HepG2 (cell line): ENCODE results near the gene SAMD15. TPM values are rescaled to one million over a fixed set of nuclear protein-coding genes. Genes with fewer than 3 reads are reported as not detected.

Source experiments
- HOXD1 ChIP-seq: sonication (generic); formaldehyde crosslinking; IDR thresholded peaks from 2 replicates; pipeline ENCODE4 v1.5.0; 2020; ENCODE audit warnings: missing genetic modification reagents
- KDM6A ChIP-seq: IDR thresholded peaks from 2 replicates; pipeline ENCODE4 v1.6.1; 2016; ENCODE audit warnings: low read depth
- MXD4 ChIP-seq: IDR thresholded peaks from 2 replicates; pipeline ENCODE4 v1.6.1; 2016; ENCODE audit warnings: mild to moderate bottlenecking, missing biosample characterization, missing genetic modification reagents
- PHF8 ChIP-seq: sonication (generic); formaldehyde crosslinking; IDR thresholded peaks from 2 replicates; pipeline ENCODE4 v1.5.0; 2020; ENCODE audit warnings: missing genetic modification reagents
- POLR2G ChIP-seq: fragments of 200-400 bp; formaldehyde crosslinking; IDR thresholded peaks from 2 replicates; pipeline ENCODE4 v1.6.1; 2018; ENCODE audit warnings: mild to moderate bottlenecking, low read depth, low read length, moderate library complexity
- RAD21 ChIP-seq: fragments of 450-650 bp; formaldehyde crosslinking; IDR thresholded peaks from 2 replicates; pipeline ENCODE4 v1.5.0; 2020; ENCODE audit warnings: mild to moderate bottlenecking
- RFXAP ChIP-seq: sonication (generic); formaldehyde crosslinking; IDR thresholded peaks from 2 replicates; pipeline ENCODE4 v1.4.0; 2020; ENCODE audit warnings: missing genetic modification reagents, borderline replicate concordance
- SOX6 ChIP-seq, 2 experiments: fragments of 450-650 bp in 1 of 2; sonication (generic) in 1 of 2; formaldehyde crosslinking in 1 of 2; IDR thresholded peaks; 2 replicates each; pipeline versions ENCODE4 v1.4.0 to v1.6.1; 2017 to 2020; ENCODE audit warnings: antibody characterized with exemption in 1 of 2, mild to moderate bottlenecking in 1 of 2, missing genetic modification reagents in 1 of 2
- SRSF9 ChIP-seq: fragments of 200-400 bp; formaldehyde crosslinking; IDR thresholded peaks from 2 replicates; pipeline ENCODE4 v1.6.1; 2018; ENCODE audit warnings: borderline replicate concordance, mild to moderate bottlenecking, low read depth, low read length; ENCODE audit not compliant: insufficient read depth, poor library complexity, severe bottlenecking
- TAF1 ChIP-seq: sonication (generic); formaldehyde crosslinking; IDR thresholded peaks from 2 replicates; pipeline ENCODE4 v1.4.0; 2020; ENCODE audit warnings: missing genetic modification reagents
- ZNF567 ChIP-seq: sonication (generic); formaldehyde crosslinking; IDR thresholded peaks from 2 replicates; pipeline ENCODE4 v1.8.1; 2023; ENCODE audit warnings: mild to moderate bottlenecking, missing genetic modification reagents, borderline replicate concordance
- ZNF891 ChIP-seq: sonication (generic); formaldehyde crosslinking; IDR thresholded peaks from 2 replicates; pipeline ENCODE4 v1.5.0; 2020; ENCODE audit warnings: mild to moderate bottlenecking, missing genetic modification reagents
- polyA plus RNA-seq, 8 experiments: library from polyadenylated mRNA; depleted of rRNA in 3 of 8; stranded (reverse) in 7 of 8; unstranded in 1 of 8; fragments of >200 nt; fragmentation: Illumina TruSeq in 4 of 8; extraction: Trizol in 4 of 8; gene quantifications; 2 replicates each; pipeline versions ENCODE4 v1.2.1 to v1.2.3, GENCODE V29; 2011 to 2016; ENCODE audit warnings: low read depth in 4 of 8, missing spikeins in 1 of 8, mixed read lengths in 1 of 8; ENCODE audit not compliant: insufficient read depth in 1 of 8
- total RNA-seq, 5 experiments: library from RNA; depleted of rRNA; stranded (reverse); fragments of >200 nt; fragmentation: Illumina TruSeq; extraction: Trizol; gene quantifications; 2 replicates each; pipeline ENCODE4 v1.2.3, GENCODE V29; 2016; ENCODE audit warnings: low read depth in 1 of 5
- TF ChIP-seq, protein P1 (sequence below): sonication (generic); formaldehyde crosslinking; IDR thresholded peaks from 2 replicates; pipeline ENCODE4 v1.9.0; 2022; ENCODE audit warnings: missing genetic modification reagents, mild to moderate bottlenecking, borderline replicate concordance
- TF ChIP-seq, protein P2 (sequence below): sonication (generic); formaldehyde crosslinking; IDR thresholded peaks from 2 replicates; pipeline ENCODE4 v1.4.0; 2020; ENCODE audit warnings: missing genetic modification reagents
- TF ChIP-seq, protein P3 (sequence below): IDR thresholded peaks from 2 replicates; pipeline ENCODE4 v1.6.1; 2016; ENCODE audit warnings: low read depth, control low read depth
- TF ChIP-seq, protein P4 (sequence below): IDR thresholded peaks from 2 replicates; pipeline ENCODE4 v1.6.1; 2012; ENCODE audit warnings: low read depth, low read length, improper control_type of control experiment
- TF ChIP-seq, protein P5 (sequence below): sonication (generic); formaldehyde crosslinking; IDR thresholded peaks from 2 replicates; pipeline ENCODE4 v1.4.0; 2020; ENCODE audit warnings: mild to moderate bottlenecking, missing genetic modification reagents
- TF ChIP-seq, protein P6 (sequence below): IDR thresholded peaks from 2 replicates; pipeline ENCODE4 v1.6.1; 2016; ENCODE audit warnings: missing compliant biosample characterization, missing genetic modification reagents, borderline replicate concordance

The SAMD15 gene
- total and polyA plus RNA-seq, 2 of the 13 experiments (the other 11 are each of a cell fraction or from before 2014, with no cell fraction given) = 0.09 to 1.3 TPM

DNA sequence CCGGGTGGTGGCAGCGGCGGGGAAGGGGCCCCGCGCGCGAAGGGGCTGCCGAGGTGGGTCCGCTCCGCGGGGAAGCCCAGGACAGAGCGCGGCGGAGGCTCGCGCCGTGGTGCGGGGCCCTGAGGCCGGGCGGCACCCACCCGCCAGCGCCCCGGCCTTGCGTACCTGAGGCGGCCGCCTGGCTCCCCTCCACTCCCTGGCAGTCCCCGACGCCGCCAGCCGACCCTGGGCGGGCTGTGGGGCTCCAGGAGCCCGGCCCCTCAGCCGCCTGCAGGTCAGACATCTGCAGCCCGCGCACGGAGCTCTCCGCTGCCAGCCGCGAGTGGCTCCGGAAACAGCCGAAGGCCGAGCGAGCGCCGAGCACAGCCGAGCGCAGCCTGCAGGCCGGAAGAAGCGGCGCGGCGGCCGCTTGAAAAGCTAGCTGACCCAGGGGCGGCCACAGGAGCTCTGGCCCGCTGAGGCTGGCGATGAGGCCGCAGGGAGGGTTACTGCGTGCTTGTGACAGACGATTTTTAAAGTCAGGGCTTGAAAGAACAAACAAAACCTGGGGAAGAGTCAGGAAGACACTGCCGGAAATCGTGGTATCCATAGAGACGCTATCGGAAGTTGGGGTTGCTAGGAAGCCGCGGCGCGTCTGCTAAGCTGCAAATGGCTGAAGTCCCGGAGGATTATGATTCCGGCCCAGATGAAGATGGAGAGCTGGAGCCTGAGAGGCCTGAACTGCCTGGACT, at the start of gene SAMD15, which contains the start of gene TMED8 (continued):
- TF ChIP-seq, protein P1, sequence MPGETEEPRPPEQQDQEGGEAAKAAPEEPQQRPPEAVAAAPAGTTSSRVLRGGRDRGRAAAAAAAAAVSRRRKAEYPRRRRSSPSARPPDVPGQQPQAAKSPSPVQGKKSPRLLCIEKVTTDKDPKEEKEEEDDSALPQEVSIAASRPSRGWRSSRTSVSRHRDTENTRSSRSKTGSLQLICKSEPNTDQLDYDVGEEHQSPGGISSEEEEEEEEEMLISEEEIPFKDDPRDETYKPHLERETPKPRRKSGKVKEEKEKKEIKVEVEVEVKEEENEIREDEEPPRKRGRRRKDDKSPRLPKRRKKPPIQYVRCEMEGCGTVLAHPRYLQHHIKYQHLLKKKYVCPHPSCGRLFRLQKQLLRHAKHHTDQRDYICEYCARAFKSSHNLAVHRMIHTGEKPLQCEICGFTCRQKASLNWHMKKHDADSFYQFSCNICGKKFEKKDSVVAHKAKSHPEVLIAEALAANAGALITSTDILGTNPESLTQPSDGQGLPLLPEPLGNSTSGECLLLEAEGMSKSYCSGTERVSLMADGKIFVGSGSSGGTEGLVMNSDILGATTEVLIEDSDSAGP (CRISPR knock-in tag) = peak; percentile 78; the same call in 1 of the 2 replicates
- TF ChIP-seq, protein P2, sequence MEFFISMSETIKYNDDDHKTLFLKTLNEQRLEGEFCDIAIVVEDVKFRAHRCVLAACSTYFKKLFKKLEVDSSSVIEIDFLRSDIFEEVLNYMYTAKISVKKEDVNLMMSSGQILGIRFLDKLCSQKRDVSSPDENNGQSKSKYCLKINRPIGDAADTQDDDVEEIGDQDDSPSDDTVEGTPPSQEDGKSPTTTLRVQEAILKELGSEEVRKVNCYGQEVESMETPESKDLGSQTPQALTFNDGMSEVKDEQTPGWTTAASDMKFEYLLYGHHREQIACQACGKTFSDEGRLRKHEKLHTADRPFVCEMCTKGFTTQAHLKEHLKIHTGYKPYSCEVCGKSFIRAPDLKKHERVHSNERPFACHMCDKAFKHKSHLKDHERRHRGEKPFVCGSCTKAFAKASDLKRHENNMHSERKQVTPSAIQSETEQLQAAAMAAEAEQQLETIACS (CRISPR knock-in tag) = no peak
- TF ChIP-seq SRSF9 (no peak), RAD21 (CRISPR knock-in tag) (peak; percentile 72), HOXD1 (0 out of 2 replicates have a peak, but pooled peaks have one; percentile 20), TAF1 (CRISPR knock-in tag) (peak; percentile 59), ZNF567 (0 out of 2 replicates have a peak, but pooled peaks have one; percentile 17), SOX6 (IDR thresholded peaks at IDR 0.05) (no peak), SOX6 (CRISPR knock-in tag; IDR thresholded peaks at IDR 0.05) (peak; percentile 62; the same call in 1 of the 2 replicates), PHF8 (CRISPR knock-in tag) (peak; percentile 74), RFXAP (CRISPR knock-in tag) (peak; percentile 78; the same call in 1 of the 2 replicates), POLR2G (peak; percentile 85), MXD4 (CRISPR knock-in tag) (peak; percentile 60; the same call in 1 of the 2 replicates), KDM6A (CRISPR knock-in tag) (no peak), ZNF891 (CRISPR knock-in tag) (no peak)
- TF ChIP-seq, protein P3, sequence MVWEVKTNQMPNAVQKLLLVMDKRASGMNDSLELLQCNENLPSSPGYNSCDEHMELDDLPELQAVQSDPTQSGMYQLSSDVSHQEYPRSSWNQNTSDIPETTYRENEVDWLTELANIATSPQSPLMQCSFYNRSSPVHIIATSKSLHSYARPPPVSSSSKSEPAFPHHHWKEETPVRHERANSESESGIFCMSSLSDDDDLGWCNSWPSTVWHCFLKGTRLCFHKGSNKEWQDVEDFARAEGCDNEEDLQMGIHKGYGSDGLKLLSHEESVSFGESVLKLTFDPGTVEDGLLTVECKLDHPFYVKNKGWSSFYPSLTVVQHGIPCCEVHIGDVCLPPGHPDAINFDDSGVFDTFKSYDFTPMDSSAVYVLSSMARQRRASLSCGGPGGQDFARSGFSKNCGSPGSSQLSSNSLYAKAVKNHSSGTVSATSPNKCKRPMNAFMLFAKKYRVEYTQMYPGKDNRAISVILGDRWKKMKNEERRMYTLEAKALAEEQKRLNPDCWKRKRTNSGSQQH = peak; percentile 18; the same call in 1 of the 2 replicates
- TF ChIP-seq, protein P4, sequence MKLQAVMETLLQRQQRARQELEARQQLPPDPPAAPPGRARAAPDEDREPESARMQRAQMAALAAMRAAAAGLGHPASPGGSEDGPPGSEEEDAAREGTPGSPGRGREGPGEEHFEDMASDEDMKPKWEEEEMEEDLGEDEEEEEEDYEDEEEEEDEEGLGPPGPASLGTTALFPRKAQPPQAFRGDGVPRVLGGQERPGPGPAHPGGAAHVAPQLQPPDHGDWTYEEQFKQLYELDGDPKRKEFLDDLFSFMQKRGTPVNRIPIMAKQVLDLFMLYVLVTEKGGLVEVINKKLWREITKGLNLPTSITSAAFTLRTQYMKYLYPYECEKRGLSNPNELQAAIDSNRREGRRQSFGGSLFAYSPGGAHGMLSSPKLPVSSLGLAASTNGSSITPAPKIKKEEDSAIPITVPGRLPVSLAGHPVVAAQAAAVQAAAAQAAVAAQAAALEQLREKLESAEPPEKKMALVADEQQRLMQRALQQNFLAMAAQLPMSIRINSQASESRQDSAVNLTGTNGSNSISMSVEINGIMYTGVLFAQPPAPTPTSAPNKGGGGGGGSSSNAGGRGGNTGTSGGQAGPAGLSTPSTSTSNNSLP = no peak
- TF ChIP-seq, protein P5, sequence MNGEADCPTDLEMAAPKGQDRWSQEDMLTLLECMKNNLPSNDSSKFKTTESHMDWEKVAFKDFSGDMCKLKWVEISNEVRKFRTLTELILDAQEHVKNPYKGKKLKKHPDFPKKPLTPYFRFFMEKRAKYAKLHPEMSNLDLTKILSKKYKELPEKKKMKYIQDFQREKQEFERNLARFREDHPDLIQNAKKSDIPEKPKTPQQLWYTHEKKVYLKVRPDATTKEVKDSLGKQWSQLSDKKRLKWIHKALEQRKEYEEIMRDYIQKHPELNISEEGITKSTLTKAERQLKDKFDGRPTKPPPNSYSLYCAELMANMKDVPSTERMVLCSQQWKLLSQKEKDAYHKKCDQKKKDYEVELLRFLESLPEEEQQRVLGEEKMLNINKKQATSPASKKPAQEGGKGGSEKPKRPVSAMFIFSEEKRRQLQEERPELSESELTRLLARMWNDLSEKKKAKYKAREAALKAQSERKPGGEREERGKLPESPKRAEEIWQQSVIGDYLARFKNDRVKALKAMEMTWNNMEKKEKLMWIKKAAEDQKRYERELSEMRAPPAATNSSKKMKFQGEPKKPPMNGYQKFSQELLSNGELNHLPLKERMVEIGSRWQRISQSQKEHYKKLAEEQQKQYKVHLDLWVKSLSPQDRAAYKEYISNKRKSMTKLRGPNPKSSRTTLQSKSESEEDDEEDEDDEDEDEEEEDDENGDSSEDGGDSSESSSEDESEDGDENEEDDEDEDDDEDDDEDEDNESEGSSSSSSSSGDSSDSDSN (CRISPR knock-in tag) = peak; percentile 97
- TF ChIP-seq, protein P6, sequence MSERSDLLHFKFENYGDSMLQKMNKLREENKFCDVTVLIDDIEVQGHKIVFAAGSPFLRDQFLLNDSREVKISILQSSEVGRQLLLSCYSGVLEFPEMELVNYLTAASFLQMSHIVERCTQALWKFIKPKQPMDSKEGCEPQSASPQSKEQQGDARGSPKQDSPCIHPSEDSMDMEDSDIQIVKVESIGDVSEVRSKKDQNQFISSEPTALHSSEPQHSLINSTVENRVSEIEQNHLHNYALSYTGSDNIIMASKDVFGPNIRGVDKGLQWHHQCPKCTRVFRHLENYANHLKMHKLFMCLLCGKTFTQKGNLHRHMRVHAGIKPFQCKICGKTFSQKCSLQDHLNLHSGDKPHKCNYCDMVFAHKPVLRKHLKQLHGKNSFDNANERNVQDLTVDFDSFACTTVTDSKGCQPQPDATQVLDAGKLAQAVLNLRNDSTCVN (CRISPR knock-in tag) = 0 out of 2 replicates have a peak, but pooled peaks have one; percentile 19
